MM.1S (cell line): ENCODE measurements around the gene TSPAN5.

Experiments used
- DNase-seq: peaks from one replicate; pipeline ENCODE4 v3.0.0-alpha.2; 2015
- H2AFZ ChIP-seq: fragments of 300-600 bp; sonication (generic); 2 replicates; pipeline ENCODE4 v1.6.0; 2016; ENCODE audit warnings: antibody characterized with exemption, low read length
- H3F3A ChIP-seq: fragments of 300-600 bp; sonication (generic); 2 replicates; pipeline ENCODE4 v1.6.1; 2016; ENCODE audit warnings: mild to moderate bottlenecking, antibody characterized with exemption, low read length, moderate library complexity, mixed read lengths; ENCODE audit not compliant: insufficient read depth
- H3K27ac ChIP-seq: fragments of 300-600 bp; sonication (generic); 2 replicates; pipeline ENCODE4 v1.5.1; 2016; ENCODE audit warnings: mild to moderate bottlenecking, low read length
- H3K27me3 ChIP-seq: fragments of 300-600 bp; sonication (generic); replicated peaks from 2 replicates; pipeline ENCODE4 v1.6.0; 2016; ENCODE audit warnings: low read length; ENCODE audit not compliant: insufficient read depth
- H3K36me3 ChIP-seq: fragments of 300-600 bp; sonication (generic); replicated peaks from 2 replicates; pipeline ENCODE4 v1.6.1; 2016; ENCODE audit warnings: mild to moderate bottlenecking, low read length, mixed read lengths; ENCODE audit not compliant: insufficient read depth
- H3K4me1 ChIP-seq: fragments of 300-600 bp; sonication (generic); 2 replicates; pipeline ENCODE4 v1.6.1; 2016; ENCODE audit warnings: low read length, mixed read lengths
- H3K4me2 ChIP-seq: fragments of 300-600 bp; sonication (generic); 2 replicates; pipeline ENCODE4 v1.6.0; 2016; ENCODE audit warnings: low read depth, low read length
- H3K4me3 ChIP-seq: fragments of 300-600 bp; sonication (generic); 2 replicates; pipeline ENCODE4 v1.5.1; 2016; ENCODE audit warnings: low read length, mixed read lengths
- H3K79me2 ChIP-seq: fragments of 300-600 bp; sonication (generic); 2 replicates; pipeline ENCODE4 v1.6.1; 2016; ENCODE audit warnings: mixed run types, low read length, mixed read lengths
- H3K9ac ChIP-seq: fragments of 300-600 bp; sonication (generic); 2 replicates; pipeline ENCODE4 v1.6.1; 2016; ENCODE audit warnings: low read length, mixed read lengths
- H3K9me2 ChIP-seq: fragments of 300-600 bp; sonication (generic); replicated peaks from 2 replicates; pipeline ENCODE4 v1.6.1; 2016; ENCODE audit warnings: mild to moderate bottlenecking, low read length, mixed read lengths; ENCODE audit not compliant: insufficient read depth
- H3K9me3 ChIP-seq: fragments of 300-600 bp; sonication (generic); replicated peaks from 2 replicates; pipeline ENCODE4 v1.6.1; 2016; ENCODE audit warnings: mild to moderate bottlenecking, low read length, mixed read lengths; ENCODE audit not compliant: insufficient read depth
- H4K20me1 ChIP-seq: fragments of 300-600 bp; sonication (generic); 2 replicates; pipeline ENCODE4 v1.6.1; 2016; ENCODE audit warnings: mild to moderate bottlenecking, low read length, moderate library complexity, mixed read lengths; ENCODE audit not compliant: insufficient read depth
- CTCF ChIP-seq: fragments of 300-600 bp; sonication (generic); IDR thresholded peaks from 2 replicates; pipeline ENCODE4 v1.5.1; 2016; ENCODE audit warnings: antibody characterized with exemption, low read length, mixed read lengths
- EZH2 ChIP-seq: fragments of 300-600 bp; sonication (generic); optimal IDR thresholded peaks from 2 replicates; pipeline ENCODE3; 2017; ENCODE audit warnings: low read depth, mild to moderate bottlenecking, antibody characterized with exemption, low read length, mixed read lengths
- EZH2phosphoT487 ChIP-seq: fragments of 300-600 bp; sonication (generic); IDR thresholded peaks from 2 replicates; pipeline ENCODE4 v1.6.1; 2018; ENCODE audit warnings: antibody characterized with exemption, low read length

The TSPAN5 gene

GRCh38 chr4:98648602-98649001, 9.8 kb downstream of the TSPAN5 start:
- Histone ChIP-seq H3K4me2 (no peak overlapping the region), H3K9me2 (no peaks in the 10 kb centered on the region), H3F3A (no peaks in the 10 kb centered on the region), H3K79me2 (peaks cover 19% of the 10 kb centered on the region), H3K27ac (no peak overlapping the region), H3K27me3 (no peaks in the 10 kb centered on the region), H4K20me1 (no peaks in the 10 kb centered on the region), H3K9me3 (no peaks in the 10 kb centered on the region), H3K4me3 (no peak overlapping the region), H3K36me3 (no peaks in the 10 kb centered on the region), H2AFZ (no peak overlapping the region), H3K4me1 (0 out of 2 replicates have a peak, but pooled peaks cover 4% of the 10 kb centered on the region), H3K9ac (no peak overlapping the region)
- TF ChIP-seq CTCF (no peak), EZH2phosphoT487 (no peak), EZH2 (no peak)
- no peak for DNase-seq

- H3K4me1 ChIP-seq, result peaks cover 21% of the 10 kb centered on the region
- no peaks in the 10 kb centered on the region for H4K20me1 ChIP-seq
- TF ChIP-seq CTCF (no peak), EZH2 (no peak), EZH2phosphoT487 (no peak)
- no peaks in the 10 kb centered on the region for H3K9me2 ChIP-seq
- no peak overlapping the region for H3K9ac ChIP-seq
- no peaks in the 10 kb centered on the region for H3K9me3 ChIP-seq
- H3F3A ChIP-seq, result peaks cover 7% of the 10 kb centered on the region; the same call in 1 of the 2 replicates
- no peak overlapping the region for H3K27ac ChIP-seq
- DNase-seq, result no peak
- no peak overlapping the region for H3K4me3 ChIP-seq
- H3K27me3 ChIP-seq, result no peaks in the 10 kb centered on the region
- no peak overlapping the region for H3K4me2 ChIP-seq
- no peak overlapping the region for H2AFZ ChIP-seq
- H3K36me3 ChIP-seq, result no peaks in the 10 kb centered on the region
- H3K79me2 ChIP-seq, result peaks cover 22% of the 10 kb centered on the region
Measured at GRCh38 chr4:98646422-98646821, 12.0 kb downstream of the TSPAN5 start.

- Histone ChIP-seq H3K27me3 (no peaks in the 10 kb centered on the region), H3K9me3 (no peaks in the 10 kb centered on the region), H3K79me2 (peaks cover 27% of the 10 kb centered on the region), H3F3A (peaks cover 7% of the 10 kb centered on the region; the same call in 1 of the 2 replicates), H3K9me2 (no peaks in the 10 kb centered on the region), H3K27ac (no peak overlapping the region), H3K4me3 (no peak overlapping the region), H4K20me1 (no peaks in the 10 kb centered on the region), H2AFZ (no peak overlapping the region), H3K4me1 (peaks cover 22% of the 10 kb centered on the region), H3K36me3 (no peaks in the 10 kb centered on the region), H3K4me2 (no peak overlapping the region), H3K9ac (no peak overlapping the region)
- no peak for DNase-seq
- TF ChIP-seq CTCF, result no peak
- no peak for TF ChIP-seq EZH2phosphoT487
- TF ChIP-seq EZH2, result no peak
Measured at GRCh38 chr4:98645527-98645926, 12.9 kb downstream of the TSPAN5 start.
